GM12874 (cell line): Measurements from ENCODE around the gene DCLK1.

ENCODE experiments used
- CTCF ChIP-seq: IDR thresholded peaks from 2 replicates; pipeline ENCODE4 v1.5.1; 2011; ENCODE audit warnings: low read depth, mild to moderate bottlenecking, control low read depth, low read length, moderate library complexity; ENCODE audit not compliant: insufficient read depth

The DCLK1 gene

GRCh38 chr13:35747594-35747993, 383.6 kb downstream of the DCLK1 start:
- TF ChIP-seq CTCF = no peak

GRCh38 chr13:35744566-35745178, 386.5 kb downstream of the DCLK1 start:
- no peak for TF ChIP-seq CTCF

GRCh38 chr13:35744144-35744543, 387.0 kb downstream of the DCLK1 start:
- no peak for TF ChIP-seq CTCF

- TF ChIP-seq CTCF = no peak
Measured at GRCh38 chr13:35743165-35743564, 388.0 kb downstream of the DCLK1 start.

- no peak for TF ChIP-seq CTCF
Measured at GRCh38 chr13:35741657-35742056, 389.5 kb downstream of the DCLK1 start.

- no peak for TF ChIP-seq CTCF
Measured at GRCh38 chr13:35736876-35737275, 394.3 kb downstream of the DCLK1 start.

GRCh38 chr13:35733827-35734226, 397.4 kb downstream of the DCLK1 start:
- TF ChIP-seq CTCF = no peak
